Measurements from ENCODE around the gene CAB39.

The CAB39 gene

GRCh38 chr2:230737791-230738226 is 25.2 kb downstream of the CAB39 start:
- Histone ChIP-seq H3K27me3 (replicated peaks) (no peaks in the 10 kb centered on the region), H3K4me3 (ENCODE audit: low read depth, low read length) (no peak overlapping the region), H3K27ac (no peak overlapping the region), H3K36me3 (replicated peaks) (no peaks in the 10 kb centered on the region)
- TF ChIP-seq CTCF (IDR thresholded peaks at IDR 0.05; ENCODE audit: low read depth, low read length, missing control alignments), result no peak
- in situ Hi-C loops (cut with HindIII; ENCODE audit: low pct_ligation_motif_present, low sequenced_read_pairs), result no loop called here
- no peak for DNase-seq

GRCh38 chr2:230738391-230738811 is 25.8 kb downstream of the CAB39 start:
- DNase-seq, result peak; percentile 36
- no peaks in the 10 kb centered on the region for H3K36me3 ChIP-seq (replicated peaks)
- H3K4me3 ChIP-seq (ENCODE audit: low read depth, low read length), result no peak overlapping the region
- in situ Hi-C loops (cut with HindIII; ENCODE audit: low pct_ligation_motif_present, low sequenced_read_pairs), result no loop called here
- no peak overlapping the region for H3K27ac ChIP-seq
- H3K27me3 ChIP-seq (replicated peaks), result no peaks in the 10 kb centered on the region
- no peak for TF ChIP-seq CTCF (IDR thresholded peaks at IDR 0.05; ENCODE audit: low read depth, low read length, missing control alignments)

GRCh38 chr2:230738924-230739323 is 26.3 kb downstream of the CAB39 start:
- in situ Hi-C loops (cut with HindIII; ENCODE audit: low pct_ligation_motif_present, low sequenced_read_pairs), result no loop called here
- H3K27me3 ChIP-seq (replicated peaks), result no peaks in the 10 kb centered on the region

GRCh38 chr2:230739961-230740360 is 27.3 kb downstream of the CAB39 start:
- H3K36me3 ChIP-seq (replicated peaks), result no peaks in the 10 kb centered on the region
- in situ Hi-C loops (cut with HindIII; ENCODE audit: low pct_ligation_motif_present, low sequenced_read_pairs), result no loop called here
- H3K27ac ChIP-seq, result no peak overlapping the region

More at GRCh38 chr2:230738924-230739323, 26.3 kb downstream of the CAB39 start:
- Histone ChIP-seq H3K27ac (no peak overlapping the region), H3K4me3 (ENCODE audit: low read depth, low read length) (no peak overlapping the region), H3K36me3 (replicated peaks) (no peaks in the 10 kb centered on the region)
- no peak for TF ChIP-seq CTCF (IDR thresholded peaks at IDR 0.05; ENCODE audit: low read depth, low read length, missing control alignments)
- DNase-seq, result no peak

GRCh38 chr2:230742781-230743180 is 30.1 kb downstream of the CAB39 start:
- H3K36me3 ChIP-seq (replicated peaks), result peaks cover 2% of the 10 kb centered on the region
- in situ Hi-C loops (cut with HindIII; ENCODE audit: low pct_ligation_motif_present, low sequenced_read_pairs), result no loop called here
- TF ChIP-seq CTCF (IDR thresholded peaks at IDR 0.05; ENCODE audit: low read depth, low read length, missing control alignments), result no peak
- H3K27ac ChIP-seq, result no peak overlapping the region
- DNase-seq, result no peak
- no peaks in the 10 kb centered on the region for H3K27me3 ChIP-seq (replicated peaks)
- no peak overlapping the region for H3K4me3 ChIP-seq (ENCODE audit: low read depth, low read length)

More at GRCh38 chr2:230739961-230740360, 27.3 kb downstream of the CAB39 start:
- no peaks in the 10 kb centered on the region for H3K27me3 ChIP-seq (replicated peaks)
- no peak for TF ChIP-seq CTCF (IDR thresholded peaks at IDR 0.05; ENCODE audit: low read depth, low read length, missing control alignments)
- H3K4me3 ChIP-seq (ENCODE audit: low read depth, low read length), result no peak overlapping the region
- peak; percentile 40 for DNase-seq

GRCh38 chr2:230746213-230746612 is 33.6 kb downstream of the CAB39 start:
- no peak for TF ChIP-seq CTCF (IDR thresholded peaks at IDR 0.05; ENCODE audit: low read depth, low read length, missing control alignments)
- Histone ChIP-seq H3K4me3 (ENCODE audit: low read depth, low read length) (no peak overlapping the region), H3K27ac (no peak overlapping the region), H3K27me3 (replicated peaks) (no peaks in the 10 kb centered on the region), H3K36me3 (replicated peaks) (peaks cover 2% of the 10 kb centered on the region)
- no peak for DNase-seq
- in situ Hi-C loops (cut with HindIII; ENCODE audit: low pct_ligation_motif_present, low sequenced_read_pairs), result no loop called here
